Measurements from ENCODE around the gene ZMIZ2. TPM values are rescaled to one million over a fixed set of nuclear protein-coding genes. Genes with fewer than 3 reads are reported as not detected.
"Not testable (repeated sequence)": the region's sequence is repeated elsewhere in the genome, so short reads cannot be mapped to it uniquely, and the experiment has no call there.

Gene ZMIZ2
- total RNA-seq, 1 donor from 2014 or later = 49.0 TPM

DNA sequence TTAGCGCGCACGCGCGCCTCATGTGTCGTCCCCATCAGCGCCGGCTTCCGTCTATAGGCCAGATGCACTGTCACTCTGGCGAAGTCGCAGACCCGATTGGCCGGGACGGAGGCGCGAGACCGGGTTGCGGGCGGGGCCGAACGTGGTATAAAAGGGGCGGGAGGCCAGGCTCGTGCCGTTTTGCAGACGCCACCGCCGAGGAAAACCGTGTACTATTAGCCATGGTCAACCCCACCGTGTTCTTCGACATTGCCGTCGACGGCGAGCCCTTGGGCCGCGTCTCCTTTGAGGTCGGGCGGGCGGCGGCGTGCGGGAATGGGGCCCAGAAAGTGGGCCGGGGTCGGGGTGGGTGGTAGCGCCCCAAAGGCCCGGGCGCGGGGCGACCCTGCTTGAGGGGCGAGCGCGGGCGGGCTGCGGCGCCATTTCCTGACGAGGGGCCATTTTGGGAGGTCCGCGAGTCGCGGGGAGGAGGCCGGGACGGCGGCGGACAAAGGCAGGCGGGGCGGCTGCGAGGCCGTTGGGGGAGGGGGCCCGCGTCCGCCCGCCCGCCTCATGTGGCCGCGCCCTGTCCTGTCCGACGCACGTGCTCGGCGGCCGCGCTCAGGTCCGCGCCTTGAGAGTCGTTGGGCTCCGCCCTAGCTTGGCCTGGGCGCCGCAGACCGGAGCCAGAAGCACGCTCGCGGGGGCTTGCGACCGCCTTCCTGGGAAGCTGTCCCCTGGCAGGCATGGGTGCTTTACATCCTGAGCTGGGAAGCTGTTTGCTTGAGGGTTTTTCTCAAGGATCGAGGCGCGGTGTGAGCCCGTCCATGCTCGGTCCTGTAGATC is 48.1 kb downstream of the ZMIZ2 start, which contains the start of gene PPIA:
Gene PPIA, plus strand, starts transcription at position 178 of the 825 bp plus-strand sequence. Its CDS starts 44 bp downstream, at position 222.
- peak; percentile 77 for DNase-seq (ENCODE audit: extremely low read depth, low read depth, low spot score)

DNA sequence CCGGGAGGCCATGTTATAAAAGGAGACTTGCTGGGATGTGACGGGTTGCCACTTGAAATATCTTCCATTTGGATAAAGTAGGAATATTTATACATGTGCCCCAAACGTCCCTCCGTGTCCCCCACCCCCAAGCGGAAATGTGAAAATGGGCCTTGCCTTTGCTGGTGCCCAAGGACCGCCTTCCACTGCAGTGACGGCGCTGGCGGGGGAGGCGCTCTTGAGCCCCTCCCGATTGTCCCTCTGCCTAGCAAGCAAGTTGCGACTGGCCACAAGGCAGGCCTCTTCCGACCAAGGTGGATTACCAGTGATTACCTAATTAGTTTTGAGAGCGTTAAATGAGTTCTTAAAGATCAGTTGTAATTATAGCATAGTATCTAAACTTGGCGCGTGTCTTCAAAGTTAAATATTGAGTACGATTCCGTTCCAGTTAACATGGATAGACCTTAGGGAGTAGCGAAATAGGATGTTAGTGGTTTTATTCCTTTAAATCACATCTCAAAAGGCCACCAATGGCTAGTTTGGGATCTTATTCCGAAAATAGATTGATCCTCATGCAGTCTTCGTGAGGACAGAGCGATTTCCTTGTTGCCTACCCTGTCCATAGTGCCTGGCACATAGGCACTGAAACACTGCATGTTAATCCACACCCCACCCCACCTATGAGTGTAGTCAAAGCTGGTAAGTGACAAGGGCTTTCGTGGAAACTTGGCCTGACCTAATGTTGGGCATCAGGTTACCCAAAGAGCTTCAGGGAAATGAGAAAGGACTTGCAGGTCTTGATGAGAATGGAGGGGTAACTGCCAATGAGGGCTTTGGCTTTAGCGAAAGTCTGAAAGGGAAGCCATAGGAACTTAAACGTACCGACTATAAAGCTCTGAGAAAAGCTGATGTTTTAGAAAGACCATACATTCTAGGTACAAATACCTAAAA is 48.9 kb downstream of the ZMIZ2 start:
- DNase-seq (ENCODE audit: extremely low read depth, low read depth, low spot score) = peak; percentile 33

- DNase-seq (ENCODE audit: extremely low read depth, low read depth, low spot score) = no peak
These were observed 50.1 kb downstream of the ZMIZ2 start for GRCh38 chr7:44798649-44799305.

GRCh38 chr7:44799939-44800338 is 51.3 kb downstream of the ZMIZ2 start:
- no peak for DNase-seq (ENCODE audit: extremely low read depth, low read depth, low spot score)

GRCh38 chr7:44801890-44802289 is 53.2 kb downstream of the ZMIZ2 start:
- no peak for DNase-seq (ENCODE audit: extremely low read depth, low read depth, low spot score)

DNA sequence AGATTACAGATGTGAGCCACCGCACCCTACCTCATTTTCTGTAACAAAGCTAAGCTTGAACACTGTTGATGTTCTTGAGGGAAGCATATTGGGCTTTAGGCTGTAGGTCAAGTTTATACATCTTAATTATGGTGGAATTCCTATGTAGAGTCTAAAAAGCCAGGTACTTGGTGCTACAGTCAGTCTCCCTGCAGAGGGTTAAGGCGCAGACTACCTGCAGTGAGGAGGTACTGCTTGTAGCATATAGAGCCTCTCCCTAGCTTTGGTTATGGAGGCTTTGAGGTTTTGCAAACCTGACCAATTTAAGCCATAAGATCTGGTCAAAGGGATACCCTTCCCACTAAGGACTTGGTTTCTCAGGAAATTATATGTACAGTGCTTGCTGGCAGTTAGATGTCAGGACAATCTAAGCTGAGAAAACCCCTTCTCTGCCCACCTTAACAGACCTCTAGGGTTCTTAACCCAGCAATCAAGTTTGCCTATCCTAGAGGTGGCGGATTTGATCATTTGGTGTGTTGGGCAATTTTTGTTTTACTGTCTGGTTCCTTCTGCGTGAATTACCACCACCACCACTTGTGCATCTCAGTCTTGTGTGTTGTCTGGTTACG is 53.9 kb downstream of the ZMIZ2 start:
- no peak for DNase-seq (ENCODE audit: extremely low read depth, low read depth, low spot score)

GRCh38 chr7:44803828-44804519 is 55.3 kb downstream of the ZMIZ2 start:
- DNase-seq (ENCODE audit: extremely low read depth, low read depth, low spot score) = not testable (repeated sequence)

GRCh38 chr7:44805950-44806349 is 57.3 kb downstream of the ZMIZ2 start:
- no peak for DNase-seq (ENCODE audit: extremely low read depth, low read depth, low spot score)

DNA sequence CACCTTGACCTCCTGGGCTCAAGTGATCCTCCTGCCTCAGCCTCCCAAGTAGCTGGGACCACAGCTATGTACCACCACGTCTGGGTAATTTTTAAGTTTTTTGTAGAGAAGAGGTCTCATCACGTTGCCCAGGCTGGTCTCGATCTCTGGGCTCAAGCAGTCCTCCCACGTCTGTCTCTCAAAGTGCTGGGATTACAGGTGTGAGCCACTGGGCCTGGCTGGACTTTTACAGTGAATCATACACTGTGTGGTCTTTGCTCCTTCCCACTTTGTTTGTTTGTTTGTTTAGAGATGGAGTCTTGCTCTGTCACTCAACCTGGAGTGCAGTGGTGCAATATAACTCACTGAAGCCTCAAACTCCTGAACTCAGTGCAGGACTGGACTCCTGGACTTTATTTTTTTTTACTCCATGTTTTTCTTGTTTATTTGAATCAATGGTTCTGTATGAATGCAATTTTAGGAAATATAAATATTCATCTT is 60.3 kb downstream of the ZMIZ2 start:
- no peak for DNase-seq (ENCODE audit: extremely low read depth, low read depth, low spot score)

DNA sequence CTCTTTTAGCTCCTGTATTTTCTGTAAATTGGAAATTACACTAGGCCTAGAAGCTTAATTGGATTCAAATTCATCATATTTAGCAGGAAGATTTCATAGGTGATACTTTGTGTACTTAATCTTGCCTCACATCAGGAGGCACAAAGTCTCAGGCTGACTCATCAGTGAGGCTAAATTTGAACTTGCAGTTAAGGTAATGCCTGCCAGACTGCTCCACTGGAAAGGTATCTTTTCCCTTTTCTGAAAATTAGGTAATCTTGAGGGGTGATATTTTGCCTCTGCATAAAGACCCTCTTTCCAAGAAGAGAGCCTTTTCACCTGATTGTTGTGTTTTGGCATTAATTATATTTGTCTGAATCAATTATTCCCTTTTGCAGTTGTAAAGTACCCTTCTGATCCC is 62.4 kb downstream of the ZMIZ2 start:
- no peak for DNase-seq (ENCODE audit: extremely low read depth, low read depth, low spot score)

- no peak for DNase-seq (ENCODE audit: extremely low read depth, low read depth, low spot score)
These were observed 62.9 kb downstream of the ZMIZ2 start for GRCh38 chr7:44811571-44811970.

DNA sequence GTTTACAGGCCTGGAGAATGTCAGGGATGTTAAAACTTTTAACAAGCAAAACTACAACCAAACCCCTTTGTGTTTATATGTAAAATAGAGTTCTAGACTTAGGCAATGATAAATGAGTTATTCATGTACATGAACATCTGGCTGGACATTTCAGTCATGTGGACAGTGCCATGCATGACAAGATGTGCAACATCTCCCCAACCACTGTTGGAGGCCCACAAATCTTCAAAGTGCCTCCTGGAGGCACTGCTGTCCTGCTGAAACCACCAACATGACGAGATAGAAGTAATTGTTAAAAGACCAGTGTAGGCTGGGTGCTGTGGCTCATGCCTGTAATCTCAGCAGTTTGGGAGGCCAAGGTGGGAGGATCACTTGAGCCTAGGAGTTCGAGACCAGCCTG is 66.3 kb downstream of the ZMIZ2 start:
- no peak for DNase-seq (ENCODE audit: extremely low read depth, low read depth, low spot score)

DNA sequence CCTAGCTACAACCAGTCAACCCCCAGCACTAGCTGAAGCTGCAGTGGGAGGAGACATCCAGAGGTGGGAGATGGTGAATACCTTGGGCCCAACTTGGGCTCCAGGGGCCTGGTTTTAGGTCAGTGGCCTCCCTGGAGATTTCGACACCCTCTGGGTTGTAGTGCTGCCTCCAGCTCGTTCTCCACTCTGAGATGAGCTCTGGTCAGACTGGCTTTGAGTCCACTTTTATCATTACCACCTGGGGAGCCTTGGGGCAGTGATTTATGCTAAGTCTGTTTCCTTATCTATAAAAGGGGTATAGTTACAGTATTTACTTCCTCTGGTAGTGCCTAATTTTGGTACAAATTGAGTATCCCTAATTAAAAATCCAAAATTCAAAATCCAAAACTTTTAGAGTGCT is 70.6 kb downstream of the ZMIZ2 start:
- no peak for DNase-seq (ENCODE audit: extremely low read depth, low read depth, low spot score)

Other genes starting within 250 kb of the ZMIZ2 start
- gene NPC1L1, start 207.5 kb upstream of the ZMIZ2 start, total RNA-seq = not detected in 2 replicates
- 79.6 and 89.5 TPM in 2 replicates for gene DDX56, start 174.9 kb upstream of the ZMIZ2 start, total RNA-seq
- gene TMED4, start 166.6 kb upstream of the ZMIZ2 start, total RNA-seq = 89.7 and 126 TPM in 2 replicates
- 69.6 and 70.4 TPM in 2 replicates for gene OGDH, start 142.2 kb upstream of the ZMIZ2 start, total RNA-seq
- gene PPIA, start 47.8 kb downstream of the ZMIZ2 start, total RNA-seq = 2,756 and 3,660 TPM in 2 replicates
- gene H2AZ2, start 99.2 kb downstream of the ZMIZ2 start, total RNA-seq = 111 and 134 TPM in 2 replicates
- gene PURB, start 136.7 kb downstream of the ZMIZ2 start, total RNA-seq = 17.0 and 21.4 TPM in 2 replicates
- gene MYO1G, start 230.2 kb downstream of the ZMIZ2 start, total RNA-seq = not detected in 2 replicates

Data from glomerular endothelial cell (primary cell).